NCI-H2081 (cell line): ENCODE data around the gene DTD1.
"Not testable (repeated sequence)": the region's sequence is repeated elsewhere in the genome, so short reads cannot be mapped to it uniquely, and the experiment has no call there.

Source experiments
- DNase-seq, 2 experiments: peaks; one replicate each; lab custom pipeline; 2025; lab: John Stamatoyannopoulos, UW

DTD1 gene

DNA sequence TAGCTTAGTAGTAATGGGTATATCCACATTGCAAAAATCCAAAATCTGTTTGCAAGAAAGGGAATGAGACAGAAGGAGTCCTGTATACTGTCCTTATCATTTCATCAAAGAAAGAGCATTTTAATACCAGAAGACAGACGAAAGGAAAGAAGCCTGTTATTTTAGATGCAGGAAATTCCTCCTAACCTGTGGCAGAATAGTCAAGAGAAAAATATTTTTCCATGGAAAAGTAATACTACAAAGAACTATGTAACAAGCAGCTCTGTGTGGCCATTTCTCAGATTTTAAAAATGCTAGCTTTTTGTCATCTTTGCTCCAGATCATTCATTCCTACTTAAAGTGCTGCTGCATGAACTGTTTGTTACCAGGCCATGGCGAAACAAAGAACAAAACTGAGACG lies 152.9 kb downstream of the DTD1 start:
- DNase-seq, result no peak

DNA sequence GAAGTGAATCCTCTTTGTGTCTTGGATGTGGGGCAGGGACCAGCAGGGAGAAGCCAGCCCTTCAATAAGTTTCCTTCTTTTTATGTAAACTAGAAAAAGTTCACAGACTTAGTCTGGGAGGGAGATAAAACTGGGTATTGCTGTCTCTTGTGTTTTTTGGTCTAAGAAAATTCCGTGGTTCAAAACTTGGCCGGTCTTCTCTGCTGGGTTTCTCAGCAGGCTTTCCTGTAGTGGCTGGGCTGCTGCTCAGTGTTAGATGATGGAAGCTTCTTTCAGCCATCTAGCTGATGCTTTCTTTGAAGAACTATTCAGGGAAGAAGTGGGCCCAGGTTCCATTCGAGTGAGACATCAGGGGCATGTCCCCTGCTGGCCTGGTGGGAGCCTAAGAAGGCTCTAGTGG lies 155.0 kb downstream of the DTD1 start:
- no peak for DNase-seq

DNA sequence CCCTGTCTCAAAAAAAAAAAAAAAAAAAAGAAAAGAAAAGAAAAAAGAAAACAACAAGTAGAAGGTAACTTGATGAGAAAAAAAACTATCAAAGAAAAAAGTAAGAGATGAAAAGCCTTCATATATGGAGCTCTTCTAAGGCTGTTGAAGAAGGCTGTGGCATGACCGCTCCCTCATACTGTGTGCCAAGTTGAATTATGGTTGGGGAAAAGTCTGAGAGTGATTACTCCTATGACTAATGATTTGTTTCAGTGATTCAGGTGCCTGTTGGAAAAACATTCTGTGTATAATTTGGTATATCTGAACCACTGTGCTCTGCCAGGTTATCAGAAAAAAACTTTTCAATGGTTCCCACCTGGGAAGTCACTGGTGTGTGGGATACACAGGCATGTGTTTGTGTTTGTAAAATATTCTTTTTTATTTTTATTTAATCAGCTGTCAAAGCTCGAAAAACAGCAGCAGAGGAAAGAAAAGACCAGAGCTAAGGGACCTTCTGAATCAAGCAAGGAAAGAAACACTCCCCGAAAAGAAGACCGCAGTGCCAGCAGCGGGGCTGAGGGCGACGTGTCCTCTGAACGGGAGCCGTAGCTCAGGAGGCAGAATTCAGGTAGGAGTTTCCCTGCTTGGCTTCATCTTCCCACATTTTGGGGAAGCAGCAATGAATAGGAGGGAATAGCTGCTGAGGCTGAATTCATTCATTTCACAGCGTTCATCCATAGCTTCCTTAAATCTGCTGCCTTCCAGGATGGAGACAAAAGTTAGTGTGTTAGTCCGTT lies 156.0 kb downstream of the DTD1 start:
- DNase-seq, result no peak

- DNase-seq, result no peak
These were observed 159.2 kb downstream of the DTD1 start for GRCh38 chr20:18747090-18747489.

DNA sequence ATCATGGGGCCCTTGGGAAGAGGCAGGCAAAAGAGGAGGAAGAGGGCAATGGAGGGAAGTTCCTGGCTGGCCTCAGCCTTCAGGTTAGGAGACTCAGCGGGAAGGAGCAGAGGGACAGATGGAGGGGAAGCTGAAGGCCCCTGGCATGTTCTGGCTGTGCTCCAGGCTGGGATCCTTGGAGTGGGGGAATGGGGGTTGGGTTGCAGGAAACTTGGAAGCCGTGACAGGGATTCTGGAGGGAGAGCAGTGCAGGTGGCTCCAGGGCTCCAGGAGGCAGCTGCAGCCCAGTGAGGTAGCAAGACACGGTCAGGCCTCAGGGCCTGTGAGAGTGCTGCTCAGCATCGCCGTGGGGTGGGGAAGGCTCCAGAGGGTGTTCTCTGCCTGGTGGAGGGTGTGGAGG lies 161.1 kb downstream of the DTD1 start:
- no peak for DNase-seq

GRCh38 chr20:18749528-18749927 lies 161.7 kb downstream of the DTD1 start:
- no peak for DNase-seq

DNA sequence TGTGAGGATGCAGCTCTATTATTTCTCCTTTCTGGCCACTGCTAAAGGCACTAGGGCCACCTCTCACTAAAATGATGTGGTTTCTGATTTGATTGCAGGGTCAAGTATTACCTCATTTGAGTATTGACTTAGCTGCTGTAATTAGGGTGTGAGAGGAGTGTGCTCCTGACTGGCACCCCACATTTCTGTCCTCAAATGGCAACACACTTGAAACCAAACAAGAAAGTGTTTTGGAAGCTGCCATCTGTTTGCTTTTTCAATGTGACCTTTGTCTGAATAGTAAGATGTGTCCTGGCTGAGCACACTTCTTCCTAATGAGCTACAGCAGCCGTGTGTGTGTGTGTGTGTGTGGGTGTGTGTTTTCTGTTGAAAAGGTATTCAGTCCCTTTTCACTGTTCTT lies 162.9 kb downstream of the DTD1 start:
- DNase-seq, result peak in 1 of 2 experiments; percentile 42

GRCh38 chr20:18754030-18754652 lies 166.3 kb downstream of the DTD1 start:
- no peak for DNase-seq

DNA sequence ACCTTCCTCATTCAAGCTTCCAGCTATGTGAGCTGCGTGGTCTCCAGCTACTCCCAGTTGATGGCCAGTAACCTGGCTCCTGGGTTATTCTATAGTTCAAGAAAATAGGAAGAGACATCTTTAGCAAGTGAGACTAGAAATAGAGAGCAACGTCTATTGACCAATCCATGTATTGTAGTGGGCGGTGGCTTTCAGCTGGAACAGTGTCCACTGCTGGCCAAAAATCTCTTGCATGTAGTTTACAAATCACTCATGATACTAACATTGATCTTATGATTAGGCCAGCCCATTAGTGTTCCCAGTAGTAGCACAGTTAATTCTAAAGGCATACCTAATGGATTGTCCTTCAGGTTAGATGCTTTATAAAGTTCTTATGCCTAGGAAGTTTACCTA lies 166.8 kb downstream of the DTD1 start:
- no peak for DNase-seq

- not testable (repeated sequence) for DNase-seq
These were observed 173.0 kb downstream of the DTD1 start for GRCh38 chr20:18760852-18761251.

DNA sequence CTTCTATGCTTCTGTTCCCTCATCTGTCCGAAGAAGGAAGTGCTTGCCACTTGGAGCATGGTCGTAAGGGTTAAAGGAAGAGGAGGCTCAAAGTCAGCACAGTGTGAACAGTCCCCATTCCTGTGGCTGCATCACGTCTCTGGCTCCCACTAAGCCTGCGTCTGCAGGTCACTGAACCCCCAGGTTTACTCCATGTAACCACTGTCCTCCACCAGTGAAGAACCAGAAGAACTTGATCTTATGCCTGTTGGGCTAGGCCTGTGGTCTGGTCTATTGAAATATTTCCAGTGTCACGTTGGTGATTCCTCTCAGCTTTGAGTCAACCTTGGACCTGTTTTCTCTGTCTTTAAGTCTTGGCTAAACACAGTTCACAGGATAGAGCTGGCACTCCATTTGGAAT lies 179.8 kb downstream of the DTD1 start:
- DNase-seq, result no peak

GRCh38 chr20:18773566-18773965 lies 185.7 kb downstream of the DTD1 start:
- no peak for DNase-seq

- DNase-seq, result no peak
These were observed 186.4 kb downstream of the DTD1 start for GRCh38 chr20:18774207-18774606.

DNA sequence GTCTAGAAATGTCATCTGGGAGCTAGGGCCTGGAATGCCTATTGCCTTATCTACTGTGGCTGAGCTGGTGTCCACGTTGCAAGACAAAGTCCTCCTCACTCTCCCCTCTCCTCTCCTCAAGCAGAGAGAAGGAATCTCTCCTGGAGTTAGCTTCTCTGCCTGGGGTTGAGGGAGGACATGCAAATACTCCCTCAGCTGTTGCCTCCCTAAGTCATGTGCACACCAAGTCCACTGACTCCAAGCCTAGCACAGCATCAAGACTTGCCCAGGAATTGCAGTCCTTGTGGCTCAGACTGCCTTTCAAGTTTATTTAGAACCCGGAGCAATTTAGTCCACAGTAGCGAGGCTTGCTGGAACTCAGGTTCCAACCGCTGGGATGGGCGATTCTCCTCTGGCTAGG lies 187.8 kb downstream of the DTD1 start:
- DNase-seq, result no peak

GRCh38 chr20:18778690-18779392 lies 191.0 kb downstream of the DTD1 start:
- no peak for DNase-seq

- DNase-seq, result no peak
These were observed 192.7 kb downstream of the DTD1 start for GRCh38 chr20:18780385-18781130.

DNA sequence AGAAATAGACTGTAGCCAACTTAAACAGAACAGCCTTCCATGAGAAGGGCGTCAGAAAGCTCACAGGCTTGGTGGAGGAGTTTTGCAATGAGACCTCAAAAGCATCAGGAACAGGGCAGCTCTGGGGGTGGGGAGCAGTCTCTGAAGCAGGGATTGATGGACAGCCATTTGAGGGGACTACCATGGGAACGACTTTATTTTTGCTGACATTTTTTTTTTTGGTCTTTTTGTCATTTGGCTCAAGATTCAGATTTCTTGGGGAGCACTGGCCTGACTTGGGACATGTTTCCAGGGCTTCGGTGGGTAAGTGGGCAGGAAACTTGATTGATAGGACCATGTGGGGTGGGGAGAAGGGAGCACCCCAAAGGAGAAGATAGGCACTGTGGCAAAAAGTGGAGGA lies 193.7 kb downstream of the DTD1 start:
- DNase-seq, result no peak

GRCh38 chr20:18783385-18783959 lies 195.6 kb downstream of the DTD1 start:
- no peak for DNase-seq

GRCh38 chr20:18787046-18787445 lies 199.2 kb downstream of the DTD1 start:
- not testable (repeated sequence) for DNase-seq

DNA sequence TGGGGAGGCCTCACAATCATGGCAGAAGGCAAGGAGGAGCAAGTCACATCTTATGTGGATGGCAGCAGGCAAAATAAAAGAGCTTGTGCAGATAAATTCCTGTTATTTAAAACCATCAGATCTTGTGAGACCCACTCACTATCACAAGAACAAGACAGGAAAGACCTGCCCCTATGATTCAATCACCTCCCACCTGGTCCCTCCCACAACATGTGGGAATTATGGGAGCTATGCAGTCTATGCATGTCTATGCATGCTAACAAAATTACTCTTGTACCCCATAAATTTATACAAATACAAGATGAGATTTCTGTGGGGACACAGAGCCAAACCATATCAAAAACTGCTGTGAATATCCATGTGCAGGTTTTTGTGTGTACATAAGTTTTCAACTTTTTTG lies 200.2 kb downstream of the DTD1 start:
- DNase-seq, result no peak

DNA sequence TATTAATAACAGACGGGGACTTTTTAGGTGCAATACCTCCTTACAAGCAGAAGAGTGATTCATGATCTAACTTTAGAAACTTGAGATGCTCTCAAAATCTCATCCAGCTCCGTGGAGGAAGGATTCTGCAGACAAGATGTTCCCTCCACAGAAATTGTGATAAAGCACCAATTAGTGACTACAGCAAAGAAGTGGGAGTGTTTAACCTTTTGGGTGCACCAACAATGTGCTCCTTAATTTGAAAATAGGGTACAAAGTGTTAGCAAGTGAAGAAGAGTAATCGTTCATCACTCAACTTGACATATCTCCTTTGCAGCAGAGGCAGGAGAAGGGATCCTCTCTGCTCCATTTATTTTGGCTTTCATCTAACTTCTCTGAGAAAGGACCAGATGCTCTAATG lies 202.9 kb downstream of the DTD1 start:
- DNase-seq, result no peak
